ENCODE measurements around the gene SLC45A2.
"Not testable (repeated sequence)": the region's sequence is repeated elsewhere in the genome, so short reads cannot be mapped to it uniquely, and the experiment has no call there.

SLC45A2 gene

DNA sequence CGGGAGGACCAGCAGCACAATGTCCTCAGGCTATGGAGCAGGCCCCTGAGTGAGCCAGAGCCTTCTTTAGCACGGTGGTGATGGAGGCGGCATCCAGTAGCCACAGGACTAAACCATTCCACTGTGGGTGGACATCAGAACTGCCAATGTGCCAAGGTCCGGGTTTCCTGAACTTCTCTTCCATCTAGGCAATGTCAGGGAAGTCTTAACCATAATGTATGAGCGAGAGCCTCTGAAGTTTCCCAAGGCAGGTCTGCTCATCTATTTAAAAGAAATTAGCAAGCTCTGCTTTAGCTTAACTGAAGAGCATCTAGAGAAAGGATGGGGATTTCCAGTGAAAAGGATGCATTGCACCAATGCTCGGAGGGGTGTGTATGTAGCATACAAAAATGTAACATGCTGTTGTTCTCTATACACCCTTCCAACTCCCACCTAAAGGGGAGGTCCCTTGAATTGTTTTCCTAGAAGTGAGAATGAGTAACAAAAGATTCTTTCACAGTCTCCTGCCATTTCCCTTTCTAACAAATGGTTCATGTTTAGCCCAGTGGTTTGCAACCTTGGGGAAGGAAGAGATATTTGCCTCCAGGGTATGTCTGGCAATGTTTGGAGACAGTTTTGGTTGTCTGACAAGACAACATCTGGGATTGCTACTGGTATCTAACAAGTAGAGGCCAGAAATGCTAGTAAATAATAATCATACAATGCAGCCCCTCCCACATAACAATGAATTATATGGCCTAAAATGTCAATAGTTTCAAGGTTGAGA is 54.4 kb downstream of the SLC45A2 start:
- no peak for DNase-seq

- no peak for DNase-seq
Observed at GRCh38 chr5:33928283-33928682, 56.2 kb downstream of the SLC45A2 start.

DNA sequence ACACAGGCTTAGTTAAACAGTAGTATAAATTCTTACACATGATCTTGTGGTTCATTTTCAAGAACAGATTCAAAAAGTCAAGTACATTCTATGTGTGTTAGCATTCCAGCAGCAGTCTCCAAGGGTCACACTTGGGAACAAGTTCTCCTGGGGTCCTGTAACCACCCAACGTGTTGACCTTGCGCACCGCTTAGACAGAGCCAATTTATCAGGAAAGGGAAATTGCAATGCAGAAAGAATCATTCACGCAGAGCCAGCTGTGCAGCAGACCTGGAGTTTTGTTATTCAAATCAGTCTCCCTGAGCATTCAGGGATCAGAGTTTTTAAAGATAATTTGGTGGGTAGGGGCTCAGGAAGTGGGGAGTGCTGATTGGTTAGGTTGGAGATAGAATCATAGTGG is 56.8 kb downstream of the SLC45A2 start:
- DNase-seq, result no peak

GRCh38 chr5:33925278-33925677 is 59.2 kb downstream of the SLC45A2 start:
- DNase-seq, result no peak

- no peak for DNase-seq
Observed at GRCh38 chr5:33921002-33921401, 63.5 kb downstream of the SLC45A2 start.

GRCh38 chr5:33914844-33915243 is 69.6 kb downstream of the SLC45A2 start:
- DNase-seq, result not testable (repeated sequence)

DNA sequence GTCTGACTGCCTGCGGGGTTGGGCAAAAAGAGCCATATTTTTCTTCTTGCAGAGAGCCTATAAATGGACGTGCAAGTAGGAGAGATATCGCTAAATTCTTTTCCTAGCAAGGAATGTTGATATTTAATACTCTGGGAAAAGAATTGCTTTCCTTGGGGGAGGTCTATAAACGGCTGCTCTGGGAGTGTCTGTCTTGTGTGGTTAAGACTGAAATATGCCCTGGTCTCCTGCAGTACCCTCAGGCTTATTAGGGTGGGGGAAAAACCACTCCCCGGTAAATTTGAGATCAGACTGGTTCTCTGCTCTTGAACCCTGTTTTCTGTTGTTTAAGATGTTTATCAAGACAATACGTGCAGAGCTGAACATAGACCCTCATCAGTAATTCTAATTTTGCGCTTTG is 78.2 kb downstream of the SLC45A2 start:
- not testable (repeated sequence) for DNase-seq

DNA sequence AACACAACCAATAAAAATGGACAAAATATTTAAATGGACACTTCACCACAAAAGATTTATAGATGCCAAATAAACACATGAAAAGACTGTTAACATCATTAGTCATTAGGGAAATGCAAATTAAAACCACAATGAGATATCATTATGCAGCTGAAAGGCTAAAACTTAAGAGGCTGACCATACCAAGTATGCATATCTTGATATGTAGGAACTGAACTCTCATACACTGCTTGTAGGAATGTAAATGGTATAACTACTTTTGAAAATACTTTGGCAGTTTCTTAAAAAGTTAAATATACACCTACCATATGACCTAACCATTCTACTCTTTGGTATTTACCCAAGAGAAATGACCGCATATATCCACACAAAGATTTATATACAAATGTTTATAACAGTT is 79.1 kb downstream of the SLC45A2 start:
- DNase-seq, result no peak

DNA sequence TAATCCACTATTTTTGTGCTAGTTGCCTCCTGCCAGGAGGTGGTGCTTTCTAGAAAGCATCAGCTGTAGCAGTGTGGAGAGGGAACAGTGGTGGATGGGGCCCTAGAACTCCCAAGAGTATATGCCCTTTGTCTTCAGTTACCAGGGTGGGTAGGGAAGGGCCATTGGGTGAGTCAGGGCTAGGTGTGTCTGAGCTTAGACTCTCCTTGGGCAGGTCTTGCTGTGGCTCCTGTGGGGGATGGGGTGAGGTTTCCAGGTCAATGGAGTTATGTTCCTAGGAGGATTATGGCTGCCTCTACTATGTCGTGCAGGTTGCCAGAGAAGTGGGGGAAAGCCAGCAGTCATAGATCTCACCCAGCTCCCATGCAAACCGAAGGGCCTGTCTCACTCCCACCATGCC is 81.4 kb downstream of the SLC45A2 start:
- no peak for DNase-seq

DNA sequence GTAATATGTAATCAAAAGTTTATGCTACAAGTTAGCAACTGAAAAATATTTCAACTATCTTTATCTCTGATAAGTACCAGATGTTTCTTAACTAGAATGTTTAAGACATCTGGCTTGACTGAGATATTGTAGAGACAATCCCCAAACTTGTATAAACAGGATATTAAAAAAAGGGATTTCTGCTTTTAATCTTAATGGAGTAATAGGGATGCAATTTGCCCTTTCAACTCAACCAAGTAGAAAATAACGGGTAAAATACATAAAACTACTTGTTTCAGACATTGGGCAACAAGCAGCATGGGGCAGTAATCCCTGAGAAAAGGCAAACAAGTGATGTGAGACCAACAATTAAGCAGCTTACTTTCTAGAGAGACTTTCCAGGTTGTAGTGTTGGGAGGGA is 83.3 kb downstream of the SLC45A2 start:
- no peak for DNase-seq
